Measurements from ENCODE around the gene FAM120A.
"Not testable (repeated sequence)": the region's sequence is repeated elsewhere in the genome, so short reads cannot be mapped to it uniquely, and the experiment has no call there.

FAM120A gene

DNA sequence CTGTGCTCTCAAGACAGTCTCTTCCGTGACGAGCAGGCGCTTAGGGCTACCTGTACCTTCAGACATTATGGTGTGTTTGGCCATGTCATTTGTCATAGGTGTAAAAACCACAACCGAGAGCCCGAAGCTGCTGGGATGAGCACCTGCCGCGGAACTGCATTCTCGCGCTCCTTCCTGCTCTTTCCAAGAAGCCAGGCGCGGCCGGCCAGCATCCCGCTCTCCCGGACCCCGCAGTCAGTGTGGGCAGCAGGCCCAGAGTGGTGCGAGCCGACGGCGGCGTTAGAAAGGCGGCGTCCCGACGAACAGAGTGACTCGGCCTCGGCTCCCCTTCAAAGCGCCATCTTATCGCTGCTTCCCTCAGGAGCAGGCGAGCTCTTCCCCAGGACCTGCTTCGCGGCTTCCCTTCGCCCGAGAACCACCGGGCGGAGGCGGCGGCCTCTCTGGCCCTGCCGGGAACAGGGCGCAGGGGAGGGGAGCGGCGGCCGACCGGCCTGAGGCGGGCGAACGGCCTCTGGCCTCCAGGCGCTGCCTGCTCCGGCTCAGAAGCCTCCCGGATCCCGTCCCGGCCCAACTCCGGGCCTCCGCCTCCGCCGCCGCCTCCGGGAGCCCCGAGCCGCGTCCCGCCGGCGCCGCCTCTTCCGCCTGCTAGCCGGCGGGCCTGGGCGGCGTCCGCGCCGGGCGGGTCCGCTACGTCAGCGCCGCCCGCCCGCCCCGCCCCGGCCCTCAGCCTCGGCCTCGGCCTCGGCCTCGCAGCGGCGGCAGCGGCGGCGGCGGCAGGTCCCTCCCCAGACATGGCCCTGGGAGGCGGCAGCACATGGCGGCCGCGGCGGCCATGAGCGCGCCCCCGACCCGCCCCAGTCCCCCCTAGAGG, at the start of gene FAM120A:
FAM120A (plus strand) TSS at position 741 of the 871 bp plus-strand sequence. CDS start 231 bp downstream, outside the sequence.
- peak; percentile 32 for DNase-seq (ENCODE audit: low read depth)

DNA sequence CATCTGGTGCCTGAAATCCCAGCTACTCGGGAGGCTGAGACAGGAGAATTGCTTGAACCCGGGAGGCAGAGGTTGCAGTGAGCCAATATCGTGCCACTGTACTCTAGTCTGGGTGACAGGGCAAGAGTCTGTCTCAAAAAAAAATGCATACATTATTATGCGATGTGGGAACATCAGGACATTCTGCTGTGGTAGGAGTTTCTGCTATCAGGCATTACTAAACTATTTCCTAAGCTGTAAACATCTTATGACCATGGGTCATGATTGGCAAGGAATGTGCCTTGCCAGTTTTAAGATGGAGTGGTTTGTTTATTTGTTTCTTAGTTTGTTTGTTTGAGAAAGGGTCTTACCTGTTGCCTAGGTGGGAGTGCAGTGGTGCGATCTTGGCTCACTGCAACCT, 45.1 kb upstream of the FAM120A start:
- DNase-seq (ENCODE audit: low read depth): no peak

GRCh38 chr9:93413530-93413929, 38.0 kb upstream of the FAM120A start:
- DNase-seq (ENCODE audit: low read depth): no peak

DNA sequence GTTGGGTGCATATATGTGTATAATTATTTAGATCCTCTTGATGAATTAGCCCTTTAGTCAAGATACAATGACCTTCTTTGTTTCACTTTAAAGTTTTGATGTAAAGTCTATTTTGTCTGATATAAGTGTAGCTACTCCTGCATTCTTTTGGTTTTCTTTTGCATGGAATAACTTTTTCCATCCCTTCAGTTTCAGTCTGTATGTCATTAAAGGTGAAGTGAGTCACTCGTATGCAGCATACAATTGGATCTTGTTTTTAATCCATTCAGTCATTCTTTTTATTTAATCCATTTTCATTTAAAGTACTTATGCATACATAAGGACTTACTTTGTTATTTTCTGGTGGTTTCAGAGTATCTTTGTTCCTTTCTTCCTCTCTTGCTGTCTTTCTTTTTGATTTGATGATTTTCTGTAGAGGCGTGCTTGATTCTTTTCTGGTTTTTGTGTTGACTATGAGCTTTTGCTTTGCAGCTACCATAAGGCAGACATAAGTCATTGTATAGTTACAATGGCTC, 36.3 kb upstream of the FAM120A start:
- no peak for DNase-seq (ENCODE audit: low read depth)

DNA sequence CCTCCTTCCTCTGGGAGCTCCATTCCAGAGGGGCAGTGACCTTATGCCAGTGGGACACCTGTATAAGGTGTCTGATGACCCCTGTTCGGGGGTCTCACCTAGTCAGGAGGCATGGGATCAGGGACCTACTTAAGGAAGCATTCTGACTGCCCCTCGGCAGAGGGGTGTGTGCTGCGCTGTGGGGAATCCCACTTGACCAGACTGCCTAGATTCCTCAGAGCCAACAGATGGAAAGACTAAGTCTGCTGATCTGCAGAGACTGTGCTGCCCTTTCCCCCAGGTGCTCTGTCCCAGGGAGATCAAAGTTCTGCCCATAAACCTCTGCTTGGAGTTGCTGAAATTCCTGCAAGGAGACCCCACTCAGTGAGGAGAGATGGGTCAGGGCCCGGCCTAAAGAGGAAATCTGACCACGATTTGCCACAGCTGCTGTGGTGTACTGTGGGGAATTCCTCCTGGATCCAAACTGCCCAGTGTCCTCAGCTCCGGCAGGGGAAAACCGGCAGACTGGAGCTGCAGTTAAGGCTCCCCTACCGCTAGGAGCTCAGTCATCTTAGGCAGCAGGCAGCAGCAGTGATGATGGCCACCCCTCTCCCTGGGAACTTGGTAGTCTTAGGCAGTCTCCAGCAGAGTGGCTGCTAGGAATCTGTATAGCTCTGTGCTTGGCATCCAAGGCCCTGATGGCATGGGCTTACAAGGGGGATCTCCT, 34.8 kb upstream of the FAM120A start:
- no peak for DNase-seq (ENCODE audit: low read depth)

GRCh38 chr9:93417538-93417937, 33.9 kb upstream of the FAM120A start:
- no peak for DNase-seq (ENCODE audit: low read depth)

DNA sequence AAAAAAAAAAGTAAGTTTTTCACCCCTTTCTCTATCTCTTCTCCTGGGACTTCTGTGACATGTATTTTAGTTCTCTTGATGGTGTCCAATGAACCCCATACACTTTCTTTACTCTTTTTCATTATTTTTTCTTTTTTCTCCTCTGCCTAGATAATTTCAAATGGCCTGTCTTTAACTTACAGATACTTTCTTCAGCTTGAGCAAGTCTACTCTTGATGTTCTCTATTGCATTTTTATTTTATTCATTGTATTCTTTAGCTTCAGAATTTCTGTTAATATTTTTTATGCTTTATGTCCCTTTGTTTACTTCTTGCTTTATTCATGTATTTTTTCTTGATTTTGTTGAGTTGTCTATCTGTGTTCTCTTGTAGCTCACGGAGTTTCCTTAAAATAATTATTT, 32.5 kb upstream of the FAM120A start:
- DNase-seq (ENCODE audit: low read depth): no peak

DNA sequence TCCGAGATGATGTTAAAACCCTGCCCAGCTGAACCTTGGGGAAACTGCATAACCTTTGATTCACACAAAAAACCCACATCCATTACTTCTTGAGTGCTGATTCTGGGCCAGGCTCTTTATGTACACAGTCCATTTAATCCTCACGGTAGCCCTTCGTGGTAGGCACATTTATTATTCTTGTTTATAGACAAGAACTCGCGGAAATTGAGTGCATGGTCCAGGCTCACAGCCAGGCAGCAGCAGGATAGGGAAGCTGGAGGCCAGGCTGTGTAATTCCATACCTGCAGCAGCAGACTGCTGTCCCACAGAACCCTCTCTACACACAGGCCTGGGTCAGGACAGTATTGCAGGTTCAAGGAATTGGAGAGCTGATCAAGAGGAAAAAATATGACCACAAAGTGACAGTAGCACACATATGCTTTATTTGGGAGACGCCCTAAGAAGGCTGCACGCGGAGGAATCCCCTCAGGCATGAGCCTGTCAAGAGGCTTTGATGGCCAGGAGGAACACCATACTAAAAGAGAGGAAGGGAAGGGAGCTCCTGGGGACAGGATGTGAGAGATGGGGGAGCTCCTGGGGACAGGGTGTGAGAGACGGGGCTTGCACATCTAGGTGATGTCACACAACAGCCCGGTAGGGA, 28.4 kb upstream of the FAM120A start:
- DNase-seq (ENCODE audit: low read depth): no peak

- no peak for DNase-seq (ENCODE audit: low read depth)
These were observed 23.7 kb upstream of the FAM120A start for GRCh38 chr9:93427655-93428379.

- DNase-seq (ENCODE audit: low read depth): no peak
These were observed 19.9 kb upstream of the FAM120A start for GRCh38 chr9:93431539-93432105.

GRCh38 chr9:93432964-93433363, 18.5 kb upstream of the FAM120A start:
- DNase-seq (ENCODE audit: low read depth): no peak

DNA sequence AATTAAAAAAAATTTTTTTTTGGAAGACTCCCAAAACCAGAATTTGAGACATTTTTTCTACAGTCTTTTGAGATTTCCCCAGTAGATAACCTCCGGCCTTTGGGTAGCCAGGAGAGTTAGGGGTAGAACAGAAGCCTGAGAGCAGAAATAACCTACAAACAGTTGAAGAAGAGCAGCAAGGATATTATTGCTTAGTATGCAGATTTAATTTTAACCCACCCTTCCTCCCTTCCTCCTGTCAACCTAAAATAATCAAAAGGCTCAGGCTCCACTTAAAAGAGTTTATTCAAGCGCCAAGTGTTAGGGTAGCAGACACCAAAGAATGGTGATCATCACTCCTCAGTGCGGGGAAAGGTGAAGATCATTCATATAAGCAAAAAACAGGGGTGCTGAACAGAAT, 17.4 kb upstream of the FAM120A start:
- DNase-seq (ENCODE audit: low read depth): no peak

DNA sequence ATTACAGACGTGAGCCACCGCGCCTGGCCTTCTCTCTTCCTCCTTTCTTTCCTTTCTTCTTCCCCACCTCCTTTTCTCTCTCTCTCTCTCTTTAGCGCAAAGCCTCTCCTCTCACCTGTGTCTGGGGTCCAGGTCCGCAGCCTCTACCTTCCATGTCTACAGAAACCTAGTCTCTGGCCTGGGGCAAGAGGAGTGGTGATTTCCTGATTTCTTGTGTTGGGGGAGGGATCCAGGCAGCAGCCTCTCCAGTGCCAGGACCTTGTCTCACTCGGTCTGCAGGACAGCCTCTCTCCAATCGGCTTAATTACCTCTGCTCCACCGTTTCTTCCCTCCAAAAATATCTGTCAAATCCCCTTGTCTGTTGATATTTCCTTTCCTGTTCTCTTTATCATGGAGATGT, 16.1 kb upstream of the FAM120A start:
- DNase-seq (ENCODE audit: low read depth): no peak

- DNase-seq (ENCODE audit: low read depth): no peak
These were observed 15.3 kb upstream of the FAM120A start for GRCh38 chr9:93436218-93436617.

- DNase-seq (ENCODE audit: low read depth): no peak
These were observed 14.7 kb upstream of the FAM120A start for GRCh38 chr9:93436655-93437407.

DNA sequence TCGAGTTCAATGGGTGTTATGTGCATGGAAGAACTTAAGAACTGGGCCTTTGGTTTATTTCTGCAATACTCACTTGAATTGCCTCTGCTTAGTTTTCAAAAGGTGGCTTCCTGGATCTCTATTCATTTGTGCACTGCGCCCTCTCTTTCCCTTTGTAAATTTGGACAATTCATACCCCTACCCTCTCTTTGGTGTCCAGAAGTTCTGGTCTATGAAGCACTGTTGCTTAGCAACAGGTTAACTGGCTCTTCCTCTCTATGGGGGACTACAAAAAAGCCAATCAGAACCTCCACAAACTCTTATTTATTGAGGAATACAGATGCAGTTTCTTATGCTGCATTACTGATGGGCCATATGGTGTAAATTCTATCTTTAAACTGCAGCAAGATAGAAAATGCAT, 13.5 kb upstream of the FAM120A start:
- no peak for DNase-seq (ENCODE audit: low read depth)

DNA sequence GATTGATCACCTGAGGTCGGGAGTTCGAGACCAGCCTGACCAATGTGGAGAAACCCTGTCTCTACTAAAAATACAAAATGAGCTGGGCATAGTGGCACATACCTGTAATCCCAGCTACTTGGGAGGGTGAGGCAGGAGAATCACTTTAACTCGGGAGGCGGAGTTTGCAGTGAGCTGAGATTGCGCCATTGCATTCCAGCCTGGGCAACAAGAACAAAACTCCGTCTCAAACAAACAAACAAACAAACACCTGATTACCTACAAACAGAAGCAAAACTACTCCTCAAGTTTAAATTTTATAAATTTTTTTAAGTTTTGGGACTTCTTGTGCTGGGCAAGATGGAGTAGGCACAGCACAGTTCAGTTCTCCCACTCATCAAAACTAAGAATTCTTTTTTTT, 12.2 kb upstream of the FAM120A start:
- not testable (repeated sequence) for DNase-seq (ENCODE audit: low read depth)

DNA sequence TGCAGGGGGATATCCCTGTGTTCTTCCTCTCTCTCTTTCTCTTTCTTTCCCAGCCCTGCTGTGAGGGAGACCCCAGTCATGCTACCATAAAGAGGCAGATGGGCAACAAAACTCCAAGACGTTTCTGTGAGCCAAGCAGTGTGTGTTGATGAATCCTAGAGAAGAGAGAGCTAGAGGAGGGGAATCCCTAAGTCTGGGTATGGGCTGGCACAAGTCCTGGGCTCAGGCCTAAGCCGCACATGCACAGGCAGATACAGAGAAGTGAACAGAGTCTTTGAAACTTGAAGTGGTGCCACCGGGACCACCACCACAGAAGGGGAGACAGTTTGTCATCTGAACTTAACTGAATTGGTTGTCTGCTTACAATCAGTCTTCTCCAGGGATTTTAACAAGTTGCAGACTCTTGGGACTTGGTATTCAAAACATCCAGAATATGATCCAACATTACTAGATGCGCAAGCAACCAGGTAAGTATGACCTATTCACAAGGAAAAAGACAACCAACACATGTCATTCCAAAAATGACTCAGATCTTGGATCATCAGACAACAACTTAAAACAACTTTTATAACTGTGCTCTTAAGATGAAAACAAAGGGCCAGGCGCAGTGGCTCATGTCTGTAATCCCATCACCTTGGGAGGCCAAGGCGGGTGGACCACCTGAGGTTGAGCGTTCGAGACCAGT, 10.4 kb upstream of the FAM120A start:
- DNase-seq (ENCODE audit: low read depth): no peak

DNA sequence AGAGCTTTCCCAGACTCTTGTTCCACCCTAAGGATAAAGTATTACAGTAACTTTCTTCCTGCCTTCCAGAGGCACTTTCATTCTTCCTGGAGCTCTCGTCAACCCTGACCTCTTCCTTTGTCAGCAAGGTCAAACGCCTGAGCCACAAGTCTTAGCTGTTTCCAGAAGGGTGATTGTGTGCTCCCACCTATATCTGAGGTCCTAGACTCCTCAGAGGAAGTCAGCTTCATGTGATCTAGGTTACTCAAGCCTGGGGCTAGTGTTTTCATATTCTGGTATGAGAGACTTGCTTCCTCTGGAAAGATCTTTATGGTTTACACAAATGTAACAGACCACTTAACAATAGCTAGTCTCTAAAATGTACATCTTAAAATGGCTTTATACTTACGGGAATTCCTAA, 5.4 kb upstream of the FAM120A start:
- no peak for DNase-seq (ENCODE audit: low read depth)

GRCh38 chr9:93447655-93448054, 3.8 kb upstream of the FAM120A start:
- DNase-seq (ENCODE audit: low read depth): no peak

Data from stimulated activated CD8-positive, alpha-beta memory T cell treated with anti-CD3 and anti-CD28 coated beads, Interleukin-15, amount 100 ng/mL, for 1 hour (primary cell).